ENCODE measurements around the gene IGSF3. TPM values are rescaled to one million over a fixed set of nuclear protein-coding genes. Genes with fewer than 3 reads are reported as not detected.
"Not testable (repeated sequence)": the region's sequence is repeated elsewhere in the genome, so short reads cannot be mapped to it uniquely, and the experiment has no call there.

IGSF3 gene
- total and polyA plus RNA-seq, 2 experiments from 2014 or later, result 7.3 to 37.8 TPM

GRCh38 chr1:116627357-116627756 lies 40.2 kb downstream of the IGSF3 start:
- not testable (repeated sequence) for H3K4me2 ChIP-seq; H3F3A ChIP-seq (replicated peaks; ENCODE audit: low read depth); H2AFZ ChIP-seq; H3K27me3 Mint-ChIP-seq (ENCODE audit: insufficient read depth, low read depth, poor library complexity); H4K20me1 ChIP-seq (replicated peaks; ENCODE audit: insufficient read depth); H3K27ac ChIP-seq (ENCODE audit: low read depth); H3K9me3 Mint-ChIP-seq; H3K4me3 ChIP-seq; H3K36me3 Mint-ChIP-seq (ENCODE audit: low read depth); H3K36me3 ChIP-seq (ENCODE audit: insufficient read depth); ATAC-seq; H3K79me2 ChIP-seq (replicated peaks; ENCODE audit: insufficient read depth); H3K27me3 ChIP-seq (ENCODE audit: insufficient read depth); H3K4me3 Mint-ChIP-seq; H3K9me2 ChIP-seq (ENCODE audit: insufficient read depth)
- peaks cover 31% of the 10 kb centered on the region for H3K4me1 ChIP-seq (ENCODE audit: insufficient read depth)
- H3K4me1 Mint-ChIP-seq, result peaks cover 62% of the 10 kb centered on the region
- peak; percentile 22 for DNase-seq (ENCODE audit: low spot score)
- peak overlapping the region; percentile 66; the same call in 1 of the 2 replicates for H3K27ac Mint-ChIP-seq

GRCh38 chr1:116626915-116627314 lies 40.6 kb downstream of the IGSF3 start:
- peaks cover 59% of the 10 kb centered on the region for H3K4me1 Mint-ChIP-seq
- H3F3A ChIP-seq (replicated peaks; ENCODE audit: low read depth); H2AFZ ChIP-seq; H3K27me3 Mint-ChIP-seq (ENCODE audit: insufficient read depth, low read depth, poor library complexity); H3K36me3 ChIP-seq (ENCODE audit: insufficient read depth); H3K4me3 ChIP-seq; H3K9me2 ChIP-seq (ENCODE audit: insufficient read depth); ATAC-seq; H3K27me3 ChIP-seq (ENCODE audit: insufficient read depth); H3K27ac ChIP-seq (ENCODE audit: low read depth); H3K9me3 Mint-ChIP-seq; DNase-seq (ENCODE audit: low spot score); H4K20me1 ChIP-seq (replicated peaks; ENCODE audit: insufficient read depth); H3K4me3 Mint-ChIP-seq; H3K4me2 ChIP-seq; H3K79me2 ChIP-seq (replicated peaks; ENCODE audit: insufficient read depth): not testable (repeated sequence)
- H3K4me1 ChIP-seq (ENCODE audit: insufficient read depth), result peaks cover 31% of the 10 kb centered on the region
- H3K27ac Mint-ChIP-seq, result peak overlapping the region; percentile 66; the same call in 1 of the 2 replicates
- peaks cover 10% of the 10 kb centered on the region for H3K36me3 Mint-ChIP-seq (ENCODE audit: low read depth)

GRCh38 chr1:116625155-116625554 lies 42.4 kb downstream of the IGSF3 start:
- not testable (repeated sequence) for H3F3A ChIP-seq (replicated peaks; ENCODE audit: low read depth); H3K27me3 Mint-ChIP-seq (ENCODE audit: insufficient read depth, low read depth, poor library complexity); H3K4me3 Mint-ChIP-seq; H3K27ac Mint-ChIP-seq; H3K4me3 ChIP-seq; H2AFZ ChIP-seq; ATAC-seq; DNase-seq (ENCODE audit: low spot score); H3K79me2 ChIP-seq (replicated peaks; ENCODE audit: insufficient read depth); H3K27ac ChIP-seq (ENCODE audit: low read depth); H3K36me3 ChIP-seq (ENCODE audit: insufficient read depth); H4K20me1 ChIP-seq (replicated peaks; ENCODE audit: insufficient read depth); H3K4me2 ChIP-seq; H3K27me3 ChIP-seq (ENCODE audit: insufficient read depth); H3K9me2 ChIP-seq (ENCODE audit: insufficient read depth)
- peaks cover 34% of the 10 kb centered on the region for H3K4me1 ChIP-seq (ENCODE audit: insufficient read depth)
- H3K9me3 Mint-ChIP-seq, result peaks cover 16% of the 10 kb centered on the region
- peaks cover 55% of the 10 kb centered on the region for H3K4me1 Mint-ChIP-seq
- peaks cover 21% of the 10 kb centered on the region for H3K36me3 Mint-ChIP-seq (ENCODE audit: low read depth)

GRCh38 chr1:116624040-116624439 lies 43.5 kb downstream of the IGSF3 start:
- Histone ChIP-seq H3K27ac (ENCODE audit: low read depth) (no peak overlapping the region), H3K9me2 (ENCODE audit: insufficient read depth) (no peaks in the 10 kb centered on the region), H3K4me2 (no peak overlapping the region), H3K4me3 (no peak overlapping the region), H2AFZ (no peak overlapping the region), H4K20me1 (replicated peaks; ENCODE audit: insufficient read depth) (no peaks in the 10 kb centered on the region), H3K27me3 (ENCODE audit: insufficient read depth) (no peaks in the 10 kb centered on the region), H3K4me1 (ENCODE audit: insufficient read depth) (peaks cover 30% of the 10 kb centered on the region), H3K79me2 (replicated peaks; ENCODE audit: insufficient read depth) (peaks cover 3% of the 10 kb centered on the region; the same call in 1 of the 2 replicates), H3F3A (replicated peaks; ENCODE audit: low read depth) (no peaks in the 10 kb centered on the region), H3K36me3 (ENCODE audit: insufficient read depth) (no peaks in the 10 kb centered on the region)
- ATAC-seq (no peak), DNase-seq (ENCODE audit: low spot score) (no peak)
- peaks cover 54% of the 10 kb centered on the region for H3K4me1 Mint-ChIP-seq
- H3K27me3 Mint-ChIP-seq (ENCODE audit: insufficient read depth, low read depth, poor library complexity), result peaks cover 10% of the 10 kb centered on the region
- H3K9me3 Mint-ChIP-seq, result peaks cover 18% of the 10 kb centered on the region
- H3K4me3 Mint-ChIP-seq, result no peak overlapping the region
- peaks cover 22% of the 10 kb centered on the region for H3K36me3 Mint-ChIP-seq (ENCODE audit: low read depth)
- no peak overlapping the region for H3K27ac Mint-ChIP-seq
- TF ChIP-seq EZH2phosphoT487 (IDR thresholded peaks at IDR 0.05; ENCODE audit: unreplicated experiment), result no peak
- no peak for TF ChIP-seq JUNB (IDR thresholded peaks at IDR 0.05; ENCODE audit: unreplicated experiment)
- TF ChIP-seq ZNF331 (CRISPR knock-in tag; IDR thresholded peaks at IDR 0.05; ENCODE audit: low read depth), result no peak
- TF ChIP-seq POLR2AphosphoS5 (IDR thresholded peaks at IDR 0.05; ENCODE audit: low read depth), result no peak
- TF ChIP-seq ZNF114 (CRISPR knock-in tag; IDR thresholded peaks at IDR 0.05), result no peak
- TF ChIP-seq STAT1 (IDR thresholded peaks at IDR 0.05; ENCODE audit: unreplicated experiment), result no peak
- TF ChIP-seq EZH2 (IDR thresholded peaks at IDR 0.05; ENCODE audit: low read depth, unreplicated experiment), result no peak
- TF ChIP-seq ETS1 (IDR thresholded peaks at IDR 0.05), result no peak

- not testable (repeated sequence) for H3K4me2 ChIP-seq
These were observed 45.0 kb downstream of the IGSF3 start for GRCh38 chr1:116622496-116622895.

More at GRCh38 chr1:116622496-116622895, 45.0 kb downstream of the IGSF3 start:
- H4K20me1 ChIP-seq (replicated peaks; ENCODE audit: insufficient read depth); H3K79me2 ChIP-seq (replicated peaks; ENCODE audit: insufficient read depth); H3F3A ChIP-seq (replicated peaks; ENCODE audit: low read depth); H3K36me3 ChIP-seq (ENCODE audit: insufficient read depth); H2AFZ ChIP-seq; ATAC-seq; H3K27me3 ChIP-seq (ENCODE audit: insufficient read depth); H3K27ac ChIP-seq (ENCODE audit: low read depth); DNase-seq (ENCODE audit: low spot score); H3K9me2 ChIP-seq (ENCODE audit: insufficient read depth); H3K27me3 Mint-ChIP-seq (ENCODE audit: insufficient read depth, low read depth, poor library complexity); H3K4me3 Mint-ChIP-seq; H3K4me3 ChIP-seq; H3K27ac Mint-ChIP-seq: not testable (repeated sequence)
- Mint-ChIP-seq H3K36me3 (ENCODE audit: low read depth) (peaks cover 22% of the 10 kb centered on the region), H3K9me3 (peaks cover 18% of the 10 kb centered on the region), H3K4me1 (peaks cover 49% of the 10 kb centered on the region)
- H3K4me1 ChIP-seq (ENCODE audit: insufficient read depth), result peaks cover 28% of the 10 kb centered on the region
